HG02981 (cell line): ENCODE results near the gene ANKRD28.
"Not testable (repeated sequence)": the region's sequence is repeated elsewhere in the genome, so short reads cannot be mapped to it uniquely, and the experiment has no call there.

Source experiments
- ATAC-seq: cut with Tn5 transposase; IDR thresholded peaks from one replicate; pipeline ENCODE4 v1.9.1; 2021; ENCODE audit warnings: mild to moderate bottlenecking, moderate library complexity; ENCODE audit not compliant: unreplicated experiment

Gene ANKRD28

GRCh38 chr3:15797642-15798303 lies at the start of gene ANKRD28:
ANKRD28 (minus strand) TSS chr3:15797979; CDS start chr3:15796521, 1,458 bp downstream.
- peak; percentile 34 for ATAC-seq

DNA sequence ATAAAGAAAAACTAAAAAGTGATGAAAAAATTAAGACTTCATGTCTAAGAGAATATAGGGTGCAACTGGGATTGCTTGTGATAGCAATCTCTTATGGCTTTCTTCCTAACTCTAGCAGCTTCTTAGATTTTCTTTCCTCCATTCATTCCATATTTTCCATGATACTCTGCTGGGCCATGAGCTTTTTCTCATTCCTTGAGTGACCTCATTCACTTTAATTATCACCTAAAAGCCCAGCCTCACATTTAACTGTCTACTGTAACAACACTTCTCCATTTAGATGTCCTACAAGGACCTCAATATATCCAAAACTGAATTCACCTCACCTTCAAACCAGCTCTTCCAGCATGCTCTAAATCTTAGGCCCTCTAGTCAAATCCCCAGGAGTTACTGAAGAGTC lies 49.5 kb upstream of the ANKRD28 start:
- ATAC-seq, result no peak

- no peak for ATAC-seq
Measured at GRCh38 chr3:15846606-15847005, 48.8 kb upstream of the ANKRD28 start.

DNA sequence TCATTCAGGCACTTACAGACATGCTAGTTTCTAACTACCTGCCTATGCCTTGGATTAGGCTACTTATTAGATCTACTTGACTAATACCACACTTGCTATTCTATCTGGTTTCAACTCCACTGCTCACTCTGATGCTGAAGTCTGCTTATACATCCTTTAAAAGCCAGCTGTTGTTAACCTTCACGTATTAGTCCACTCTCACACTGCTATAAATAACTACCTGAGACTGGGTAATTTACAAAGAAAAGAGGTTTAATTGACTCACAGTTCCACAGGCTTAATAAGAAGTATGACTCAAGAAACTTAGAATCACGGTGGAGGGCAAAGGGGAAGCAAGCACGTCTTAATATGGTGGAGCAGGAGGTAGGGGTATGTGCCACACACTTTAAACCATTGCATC lies 47.7 kb upstream of the ANKRD28 start:
- peak; percentile 87 for ATAC-seq

- no peak for ATAC-seq
Measured at GRCh38 chr3:15844889-15845288, 47.1 kb upstream of the ANKRD28 start.

DNA sequence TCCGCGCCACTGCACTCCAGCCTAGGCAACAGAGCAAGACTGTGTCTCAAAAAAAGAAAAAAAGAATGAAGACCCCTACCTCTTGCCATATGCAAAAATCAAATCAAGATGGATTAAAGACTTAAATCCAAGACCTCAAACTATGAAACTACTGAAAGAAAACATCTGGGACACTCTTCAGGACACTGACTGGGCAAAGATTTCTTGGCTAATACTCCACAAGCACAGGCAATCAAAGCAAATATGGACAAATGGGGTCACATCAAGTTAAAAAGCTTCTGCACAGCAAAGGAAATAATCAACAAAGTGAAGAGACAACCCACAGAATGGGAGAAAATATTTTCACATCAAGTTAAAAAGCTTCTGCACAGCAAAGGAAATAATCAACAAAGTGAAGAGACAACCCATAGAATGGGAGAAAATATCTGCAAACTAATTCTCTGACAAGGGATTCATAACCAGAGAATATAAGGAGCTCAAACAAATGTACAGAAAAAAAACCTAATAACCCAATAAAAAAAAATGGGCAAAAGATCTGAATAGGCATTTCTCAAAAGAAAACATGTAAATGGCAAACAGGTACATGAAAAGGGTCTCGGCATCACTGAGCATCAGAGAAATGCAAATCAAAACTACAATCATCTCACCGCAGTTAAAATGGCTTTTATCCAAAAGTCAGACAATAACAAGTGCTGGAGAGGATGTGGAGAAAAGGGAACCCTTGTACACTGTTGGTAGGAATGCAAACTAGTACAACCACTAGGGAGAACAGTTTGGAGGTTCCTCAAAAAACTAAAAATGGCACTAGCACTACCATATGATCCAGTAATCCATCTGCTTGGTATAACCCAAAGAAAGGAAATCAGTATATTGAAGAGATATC lies 43.6 kb upstream of the ANKRD28 start:
- not testable (repeated sequence) for ATAC-seq

DNA sequence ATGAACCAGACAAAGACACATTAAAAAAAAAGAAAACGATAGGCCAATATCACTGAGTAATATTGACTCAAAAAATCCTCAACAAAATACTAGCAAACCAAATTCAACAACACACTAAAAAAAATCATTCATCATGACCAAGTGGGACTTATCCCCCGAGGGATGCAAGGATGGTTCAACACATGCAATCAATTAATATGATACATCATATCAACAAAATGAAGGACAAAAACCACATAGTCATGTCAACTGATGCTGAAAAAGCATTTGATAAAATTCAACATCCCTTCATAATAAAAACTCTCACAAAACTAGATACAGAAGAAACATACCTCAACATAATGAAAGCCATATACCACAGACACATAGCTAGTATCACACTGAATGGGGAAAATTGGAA lies 41.8 kb upstream of the ANKRD28 start:
- no peak for ATAC-seq

- ATAC-seq, result no peak
Measured at GRCh38 chr3:15831927-15832326, 34.1 kb upstream of the ANKRD28 start.

DNA sequence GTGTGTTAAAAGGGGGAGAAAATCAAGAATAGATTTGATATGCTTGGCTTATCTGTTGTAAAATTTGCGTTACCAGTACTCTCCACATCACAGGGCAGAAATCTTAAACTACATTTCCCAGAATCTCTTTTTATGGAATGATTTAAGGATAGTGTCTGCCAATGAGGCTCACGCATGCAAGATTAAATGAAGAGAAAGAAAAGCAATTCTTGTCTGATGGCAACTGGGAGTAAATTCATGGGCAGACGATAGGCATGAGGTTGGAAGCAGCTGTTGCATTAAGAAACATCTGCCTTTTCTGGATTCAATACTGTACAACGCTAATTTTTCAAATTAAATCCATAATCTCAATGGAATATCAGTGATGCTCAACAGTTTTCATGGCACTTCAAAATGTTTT lies 27.2 kb upstream of the ANKRD28 start:
- ATAC-seq, result no peak

GRCh38 chr3:15823092-15823491 lies 25.3 kb upstream of the ANKRD28 start:
- no peak for ATAC-seq

DNA sequence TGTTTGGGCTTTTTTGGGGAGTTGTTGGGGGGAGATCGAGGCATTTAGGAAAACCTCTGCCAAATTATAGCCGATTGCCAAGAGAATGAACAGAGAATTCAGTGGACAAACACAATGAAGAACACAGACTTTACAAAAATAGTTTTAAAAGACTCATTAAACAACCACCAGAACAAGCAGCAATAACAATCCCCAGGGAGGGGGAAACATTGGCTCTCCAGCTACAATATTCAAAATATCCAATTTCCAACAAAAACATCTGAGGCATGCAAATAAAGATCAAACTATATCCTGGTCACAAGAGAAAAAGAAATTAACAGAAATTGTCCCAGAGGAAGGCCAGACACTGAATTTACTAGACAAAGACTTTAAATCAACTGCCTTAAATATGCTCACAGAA lies 24.5 kb upstream of the ANKRD28 start:
- ATAC-seq, result no peak

- ATAC-seq, result no peak
Measured at GRCh38 chr3:15820911-15821310, 23.1 kb upstream of the ANKRD28 start.

DNA sequence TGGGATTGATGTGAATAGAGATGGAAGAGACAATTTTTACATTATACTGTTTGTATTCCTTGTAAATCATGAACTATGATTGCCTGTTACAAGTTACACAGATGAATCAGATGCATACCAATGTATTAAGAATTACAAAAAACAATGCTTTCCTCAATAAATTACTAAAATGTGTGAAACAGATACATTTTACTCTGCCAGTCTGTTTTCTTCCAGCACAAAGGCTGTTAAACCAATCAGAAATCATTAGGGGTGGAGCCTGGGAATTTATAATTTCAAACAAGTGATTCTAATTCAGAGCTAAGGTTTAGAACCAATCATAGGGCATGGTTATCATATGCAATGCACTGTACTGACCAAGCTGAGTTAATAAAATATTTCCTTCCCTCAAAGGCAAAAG lies 21.8 kb upstream of the ANKRD28 start:
- no peak for ATAC-seq

DNA sequence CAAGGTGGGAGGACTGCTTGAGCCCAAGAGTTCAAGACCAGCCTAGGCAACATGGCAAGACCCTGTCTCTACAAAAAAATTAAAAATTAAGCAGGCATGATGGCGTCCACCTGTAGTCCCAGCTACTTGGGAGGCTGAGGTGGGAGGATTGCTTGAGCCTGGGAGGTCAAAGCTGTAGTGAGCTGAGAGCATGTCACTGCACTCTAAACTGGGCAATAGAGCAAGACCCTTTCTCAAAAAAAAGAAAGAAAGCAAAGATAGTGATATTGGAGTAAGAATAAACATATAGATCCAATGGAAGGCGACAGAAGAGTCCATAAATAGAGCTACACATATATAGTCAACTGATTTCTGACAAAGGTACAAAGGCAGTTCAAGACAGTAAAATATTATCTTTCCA lies 21.3 kb upstream of the ANKRD28 start:
- no peak for ATAC-seq

GRCh38 chr3:15815696-15816095 lies 17.9 kb upstream of the ANKRD28 start:
- no peak for ATAC-seq

GRCh38 chr3:15813079-15813478 lies 15.3 kb upstream of the ANKRD28 start:
- not testable (repeated sequence) for ATAC-seq

GRCh38 chr3:15812183-15812582 lies 14.4 kb upstream of the ANKRD28 start:
- no peak for ATAC-seq

DNA sequence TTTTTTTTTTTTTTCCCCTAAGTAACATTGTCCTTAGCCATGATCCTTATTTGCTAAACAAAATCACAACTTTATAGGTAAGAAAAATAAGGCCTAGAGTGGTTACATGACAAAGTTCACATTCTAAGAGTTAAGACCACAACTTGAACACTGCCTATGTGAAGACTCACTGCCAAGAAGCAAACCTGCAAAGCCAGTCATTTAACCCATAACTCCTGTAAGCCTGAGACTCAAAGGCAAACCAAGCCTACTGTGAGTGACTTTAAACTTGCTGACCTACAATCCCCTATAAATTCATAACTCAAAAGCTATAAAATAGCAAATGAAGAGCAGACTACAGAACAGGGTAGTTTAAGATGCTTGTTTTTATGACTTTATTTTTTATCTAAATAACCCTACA lies 12.9 kb upstream of the ANKRD28 start:
- ATAC-seq, result no peak

DNA sequence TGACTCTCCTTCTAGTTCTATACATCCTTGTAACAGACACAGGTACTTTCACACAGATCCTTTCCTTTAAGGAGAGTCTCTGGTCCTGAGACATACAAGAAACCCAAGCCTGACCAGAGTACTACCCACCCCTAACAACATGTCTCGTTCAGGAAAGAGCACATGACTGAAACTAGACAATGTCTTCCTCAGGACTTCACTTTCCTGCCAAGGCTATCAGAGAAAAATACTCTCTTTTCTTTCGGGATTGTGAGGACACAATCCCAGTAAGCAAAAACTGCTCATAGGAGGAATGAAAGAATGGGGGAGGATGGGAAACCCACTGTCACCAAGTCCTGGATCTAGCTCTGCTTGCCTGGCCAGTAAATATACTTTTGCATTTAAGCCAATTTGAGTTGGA lies 11.5 kb upstream of the ANKRD28 start:
- ATAC-seq, result no peak

- ATAC-seq, result no peak
Measured at GRCh38 chr3:15808679-15809310, 11.0 kb upstream of the ANKRD28 start.

GRCh38 chr3:15805756-15806266 lies 8.0 kb upstream of the ANKRD28 start:
- ATAC-seq, result peak; percentile 71
